HUES64 (cell line): ENCODE results near the gene CMTM6.
"Not testable (repeated sequence)": the region's sequence is repeated elsewhere in the genome, so short reads cannot be mapped to it uniquely, and the experiment has no call there.

Experiments
- H3K27ac ChIP-seq: 2 replicates; pipeline ENCODE4 v1.7.0; 2013; ENCODE audit warnings: low read depth, low read length, inconsistent platforms
- H3K27me3 ChIP-seq: 2 replicates; pipeline ENCODE4 v1.6.1; 2013; ENCODE audit warnings: mild to moderate bottlenecking, low read length; ENCODE audit not compliant: insufficient read depth
- H3K36me3 ChIP-seq: 2 replicates; pipeline ENCODE4 v1.6.1; 2013; ENCODE audit warnings: mild to moderate bottlenecking, low read length; ENCODE audit not compliant: insufficient read depth
- H3K4me1 ChIP-seq: 2 replicates; pipeline ENCODE4 v1.6.1; 2013; ENCODE audit warnings: mild to moderate bottlenecking, low read length, moderate library complexity; ENCODE audit not compliant: insufficient read depth
- H3K4me3 ChIP-seq: 2 replicates; pipeline ENCODE4 v1.5.1; 2013; ENCODE audit warnings: mild to moderate bottlenecking, low read length, moderate library complexity
- H3K9ac ChIP-seq: 2 replicates; pipeline ENCODE4 v1.6.1; 2013; ENCODE audit warnings: mild to moderate bottlenecking, low read depth, low read length
- H3K9me3 ChIP-seq: 2 replicates; pipeline ENCODE4 v1.6.1; 2013; ENCODE audit warnings: low read depth, low read length; ENCODE audit not compliant: insufficient read depth
- WGBS: fragments of 150-250, 120-280 bp; methylation state at CpG from one replicate; pipeline ENCODE4 v1.1.7; 2013; ENCODE audit warnings: missing lambda C conversion rate; 5-methylcytosine and 5-hydroxymethylcytosine counted together

Gene CMTM6

GRCh38 chr3:32483772-32484171, 18.9 kb downstream of the CMTM6 start:
- Histone ChIP-seq H3K27ac (no peak overlapping the region), H3K36me3 (peaks cover 41% of the 10 kb centered on the region), H3K4me3 (no peak overlapping the region), H3K27me3 (no peaks in the 10 kb centered on the region), H3K9ac (no peak overlapping the region), H3K9me3 (no peaks in the 10 kb centered on the region), H3K4me1 (no peaks in the 10 kb centered on the region)
- no CpG with 5 or more reads among the region's 1 CpG for WGBS

- H3K36me3 ChIP-seq, result peaks cover 41% of the 10 kb centered on the region
- H3K27ac ChIP-seq, result no peak overlapping the region
- WGBS, result 100% methylated on average over 1 of the region's 1 CpG
- H3K9ac ChIP-seq, result no peak overlapping the region
- no peaks in the 10 kb centered on the region for H3K9me3 ChIP-seq
- no peaks in the 10 kb centered on the region for H3K4me1 ChIP-seq
- H3K4me3 ChIP-seq, result no peak overlapping the region
- H3K27me3 ChIP-seq, result no peaks in the 10 kb centered on the region
These were observed 20.0 kb downstream of the CMTM6 start for GRCh38 chr3:32482693-32483092.

GRCh38 chr3:32481791-32482631, 20.6 kb downstream of the CMTM6 start:
- no peak overlapping the region for H3K4me3 ChIP-seq
- WGBS, result 92% methylated on average over 3 of the region's 3 CpGs
- H3K4me1 ChIP-seq, result no peaks in the 10 kb centered on the region
- H3K27me3 ChIP-seq, result no peaks in the 10 kb centered on the region
- H3K9me3 ChIP-seq, result no peaks in the 10 kb centered on the region
- H3K27ac ChIP-seq, result no peak overlapping the region
- H3K9ac ChIP-seq, result no peak overlapping the region
- H3K36me3 ChIP-seq, result peaks cover 35% of the 10 kb centered on the region

- no peak overlapping the region for H3K27ac ChIP-seq
- peaks cover 27% of the 10 kb centered on the region for H3K36me3 ChIP-seq
- H3K9ac ChIP-seq, result no peak overlapping the region
- H3K4me3 ChIP-seq, result no peak overlapping the region
- H3K27me3 ChIP-seq, result no peaks in the 10 kb centered on the region
- WGBS, result 94% methylated on average over 1 of the region's 1 CpG
- no peaks in the 10 kb centered on the region for H3K9me3 ChIP-seq
- no peaks in the 10 kb centered on the region for H3K4me1 ChIP-seq
These were observed 22.0 kb downstream of the CMTM6 start for GRCh38 chr3:32480604-32481003.

- Histone ChIP-seq H3K27me3 (no peaks in the 10 kb centered on the region), H3K36me3 (0 out of 2 replicates have a peak, but pooled peaks cover 3% of the 10 kb centered on the region), H3K4me1 (no peaks in the 10 kb centered on the region), H3K9ac (no peak overlapping the region), H3K27ac (no peak overlapping the region), H3K4me3 (no peak overlapping the region), H3K9me3 (no peaks in the 10 kb centered on the region)
- WGBS, result 84% methylated on average over 2 of the region's 2 CpGs
These were observed 28.5 kb downstream of the CMTM6 start for GRCh38 chr3:32474201-32474600.

- H3K27ac ChIP-seq, H3K4me1 ChIP-seq, H3K4me3 ChIP-seq, H3K27me3 ChIP-seq, H3K9ac ChIP-seq, H3K9me3 ChIP-seq, H3K36me3 ChIP-seq: not testable (repeated sequence)
- 89% methylated on average over 12 of the region's 12 CpGs for WGBS
These were observed 30.5 kb downstream of the CMTM6 start for GRCh38 chr3:32472151-32472550.

- H3K9ac ChIP-seq, result no peak overlapping the region
- no peaks in the 10 kb centered on the region for H3K27me3 ChIP-seq
- H3K4me3 ChIP-seq, result no peak overlapping the region
- H3K27ac ChIP-seq, result no peak overlapping the region
- no peaks in the 10 kb centered on the region for H3K9me3 ChIP-seq
- WGBS, result 91% methylated on average over 3 of the region's 3 CpGs
- H3K36me3 ChIP-seq, result 0 out of 2 replicates have a peak, but pooled peaks cover 3% of the 10 kb centered on the region
- H3K4me1 ChIP-seq, result no peaks in the 10 kb centered on the region
These were observed 31.4 kb downstream of the CMTM6 start for GRCh38 chr3:32471246-32471645.

- H3K36me3 ChIP-seq, result no peaks in the 10 kb centered on the region
- no peak overlapping the region for H3K27ac ChIP-seq
- H3K9me3 ChIP-seq, result no peaks in the 10 kb centered on the region
- H3K27me3 ChIP-seq, result no peaks in the 10 kb centered on the region
- no peak overlapping the region for H3K4me3 ChIP-seq
- no peaks in the 10 kb centered on the region for H3K4me1 ChIP-seq
- WGBS, result 95% methylated on average over 5 of the region's 5 CpGs
- no peak overlapping the region for H3K9ac ChIP-seq
These were observed 32.3 kb downstream of the CMTM6 start for GRCh38 chr3:32470362-32470761.

- H3K4me3 ChIP-seq, result no peak overlapping the region
- no peaks in the 10 kb centered on the region for H3K9me3 ChIP-seq
- H3K9ac ChIP-seq, result no peak overlapping the region
- H3K27ac ChIP-seq, result no peak overlapping the region
- H3K27me3 ChIP-seq, result no peaks in the 10 kb centered on the region
- no peaks in the 10 kb centered on the region for H3K36me3 ChIP-seq
- WGBS, result 85% methylated on average over 7 of the region's 7 CpGs
- H3K4me1 ChIP-seq, result no peaks in the 10 kb centered on the region
These were observed 33.3 kb downstream of the CMTM6 start for GRCh38 chr3:32469151-32469874.

GRCh38 chr3:32467333-32468070, 35.1 kb downstream of the CMTM6 start:
- Histone ChIP-seq H3K36me3 (no peaks in the 10 kb centered on the region), H3K9me3 (no peaks in the 10 kb centered on the region), H3K9ac (peak overlapping the region; percentile 48), H3K27ac (no peak overlapping the region), H3K4me1 (no peaks in the 10 kb centered on the region), H3K27me3 (no peaks in the 10 kb centered on the region), H3K4me3 (peak overlapping the region; percentile 34; the same call in 1 of the 2 replicates)
- WGBS, result 37% methylated on average over 41 of the region's 41 CpGs

- H3K9ac ChIP-seq, H3K27ac ChIP-seq, H3K4me3 ChIP-seq, H3K9me3 ChIP-seq, H3K27me3 ChIP-seq, H3K4me1 ChIP-seq, H3K36me3 ChIP-seq: not testable (repeated sequence)
- 90% methylated on average over 6 of the region's 6 CpGs for WGBS
These were observed 35.8 kb downstream of the CMTM6 start for GRCh38 chr3:32466808-32467207.
